Activated T-helper 1 cell treated with Interleukin-2 at 50 U/mL for 16 hours (primary cell): ENCODE measurements around the gene ZNF580.

Experiments used
- DNase-seq: peaks from one replicate; pipeline ENCODE4 v3.0.0-alpha.2; 2020; ENCODE audit warnings: low read depth

The ZNF580 gene

DNA sequence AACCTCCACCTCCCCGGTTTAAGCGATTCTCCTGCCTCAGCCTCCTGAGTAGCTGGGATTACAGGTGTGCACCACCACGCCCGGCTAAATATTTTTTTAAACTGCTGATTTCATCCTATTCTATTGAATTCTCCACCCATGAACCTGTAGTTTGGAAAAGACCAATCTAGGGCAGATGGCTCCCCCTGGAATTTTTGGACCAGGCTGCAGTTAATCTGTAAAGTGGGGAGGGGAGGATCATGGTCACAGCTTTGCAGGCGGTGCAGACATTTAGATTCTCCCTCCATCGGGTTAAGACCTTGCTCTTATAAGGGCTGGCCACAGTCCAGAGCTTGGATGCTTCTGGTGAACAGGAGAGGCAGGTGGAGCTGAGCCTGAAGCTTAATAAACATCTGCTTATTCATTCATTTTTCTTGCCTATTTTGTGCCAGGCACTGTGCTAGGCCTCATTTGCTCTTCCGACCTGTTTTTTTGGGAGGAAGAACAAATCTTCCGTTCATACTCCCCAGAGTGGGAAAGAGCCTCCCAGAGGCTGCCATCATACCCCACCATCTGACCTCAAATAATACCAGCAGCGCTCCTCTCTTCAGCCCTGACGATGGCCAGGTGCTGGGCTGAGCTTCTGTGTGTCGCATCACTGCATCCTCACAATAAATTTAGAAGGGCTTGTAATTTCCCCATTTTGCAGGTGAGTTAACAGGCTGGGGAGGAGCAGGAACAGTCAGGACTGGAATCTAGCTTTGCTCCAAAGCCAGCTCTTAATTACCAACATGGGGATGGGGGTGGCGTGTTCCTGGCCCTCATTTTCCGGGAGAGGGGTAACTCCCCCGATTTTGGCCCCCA, 6.3 kb downstream of the ZNF580 start:
- no peak for DNase-seq

DNA sequence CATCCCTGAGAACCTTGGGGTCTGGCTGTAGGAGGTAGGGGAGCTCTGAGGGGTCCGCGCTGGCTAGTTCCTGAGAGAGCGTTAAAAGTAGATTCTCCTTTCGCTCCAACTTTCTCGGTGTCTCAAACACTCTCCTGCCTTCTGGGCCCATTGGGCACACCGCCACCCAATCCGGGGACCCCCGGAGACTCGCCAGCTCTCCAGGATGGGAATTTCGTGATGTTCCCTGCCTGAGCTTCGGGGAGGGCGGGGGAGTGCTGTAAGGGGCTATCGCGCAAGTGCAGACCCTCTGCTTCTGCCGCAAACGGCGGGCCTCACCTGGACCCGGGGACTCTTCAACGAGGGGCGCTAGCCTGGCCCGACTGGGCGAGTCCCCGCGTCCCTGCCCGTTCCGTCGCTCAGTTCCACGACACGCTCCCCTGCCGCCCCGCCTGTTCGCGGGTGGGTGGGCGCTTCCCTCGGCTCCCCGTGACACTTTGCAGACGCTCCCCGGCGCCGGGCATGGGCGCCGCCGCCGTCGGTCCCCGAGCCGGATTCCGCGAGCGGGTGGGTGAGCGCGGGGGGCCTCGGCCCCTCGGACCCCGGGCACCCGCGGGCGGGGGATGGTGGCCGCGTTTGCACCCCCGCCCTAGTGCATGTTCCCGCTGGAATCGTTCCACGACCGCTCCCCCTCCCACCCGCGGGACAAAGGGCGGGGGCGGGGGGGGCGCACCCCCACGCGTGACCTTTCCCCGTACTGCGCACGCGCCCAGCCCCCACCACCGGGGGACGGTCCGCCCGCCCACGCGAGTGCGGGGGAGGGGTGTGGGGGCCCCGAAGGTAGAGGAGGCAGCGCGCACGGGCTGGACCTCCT, 7.2 kb downstream of the ZNF580 start, which contains the start of gene CCDC106:
TSS of gene CCDC106 (plus strand) at position 481 of the 853 bp plus-strand sequence. CDS start 835 bp downstream, outside the sequence.
- no peak for DNase-seq

DNA sequence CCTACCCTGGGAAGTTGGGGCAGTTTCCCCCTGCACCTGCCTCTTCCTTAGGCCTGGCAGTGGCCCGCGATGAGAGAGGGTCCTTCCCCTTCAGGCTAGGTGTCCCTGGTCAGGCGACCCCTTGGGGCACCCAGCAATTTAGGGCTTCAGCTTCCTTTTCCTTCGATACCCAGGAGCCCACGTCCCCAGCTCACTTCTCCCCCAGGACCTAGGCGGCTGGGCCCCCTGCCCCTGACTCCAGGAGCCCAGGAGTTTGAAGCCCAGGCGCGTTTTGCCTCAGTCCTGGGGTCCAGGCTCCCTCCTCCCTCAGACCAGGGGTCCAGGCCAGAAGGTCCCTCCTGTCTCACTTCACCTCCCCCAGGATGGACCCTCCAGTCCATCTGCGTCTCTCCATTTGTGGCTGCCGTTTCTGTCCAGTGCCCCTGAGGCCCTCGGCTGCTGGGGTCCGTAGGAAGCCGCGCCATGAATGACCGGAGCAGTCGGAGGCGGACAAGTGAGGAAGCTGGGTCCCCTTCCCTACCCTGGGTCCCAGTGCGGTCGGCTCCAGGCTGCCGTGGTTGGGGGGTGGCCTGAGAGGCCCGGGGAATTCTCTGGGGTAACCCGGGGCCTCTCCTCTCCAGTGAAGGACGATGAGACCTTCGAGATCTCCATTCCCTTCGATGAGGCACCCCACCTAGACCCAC, 7.9 kb downstream of the ZNF580 start:
- no peak for DNase-seq

DNA sequence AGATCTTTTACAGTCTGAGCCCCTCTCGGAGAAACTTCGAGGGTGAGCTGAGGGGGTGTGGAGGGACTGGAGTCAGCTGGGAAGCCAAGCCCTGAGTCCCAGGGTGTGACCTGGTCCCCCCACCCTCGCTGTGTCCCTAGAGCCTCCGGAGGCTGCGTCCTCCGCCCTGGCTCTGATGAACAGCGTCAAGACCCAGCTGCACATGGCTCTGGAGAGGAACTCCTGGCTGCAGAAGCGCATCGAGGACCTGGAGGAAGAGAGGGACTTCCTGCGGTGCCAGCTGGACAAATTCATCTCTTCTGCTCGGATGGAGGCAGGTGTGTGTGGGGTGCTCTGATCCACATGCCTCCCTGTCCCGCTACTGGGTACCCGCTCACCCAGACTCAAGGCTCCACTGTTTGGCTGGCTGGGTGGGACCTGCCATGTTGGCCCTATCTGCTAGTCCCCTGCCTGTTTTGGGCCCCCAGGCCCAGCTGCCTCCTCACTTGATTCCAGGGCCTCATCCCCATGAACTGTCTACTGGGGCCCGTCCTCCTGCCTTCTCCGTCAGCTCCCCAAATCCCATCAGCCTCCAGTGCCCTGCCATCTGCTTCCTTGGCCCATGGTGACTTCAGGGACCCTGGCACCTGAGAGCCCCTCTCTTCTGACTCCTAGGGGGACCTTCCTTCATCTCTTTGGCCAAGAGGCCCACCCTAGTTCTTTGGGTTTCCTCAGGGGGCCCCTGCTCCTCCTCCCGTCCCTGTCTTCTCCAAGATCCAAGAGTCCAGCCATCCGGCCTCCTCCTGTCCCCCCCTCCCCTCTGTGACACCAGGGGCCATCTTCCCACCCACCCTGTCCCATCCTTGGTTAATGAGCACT, 8.7 kb downstream of the ZNF580 start:
- no peak for DNase-seq

DNA sequence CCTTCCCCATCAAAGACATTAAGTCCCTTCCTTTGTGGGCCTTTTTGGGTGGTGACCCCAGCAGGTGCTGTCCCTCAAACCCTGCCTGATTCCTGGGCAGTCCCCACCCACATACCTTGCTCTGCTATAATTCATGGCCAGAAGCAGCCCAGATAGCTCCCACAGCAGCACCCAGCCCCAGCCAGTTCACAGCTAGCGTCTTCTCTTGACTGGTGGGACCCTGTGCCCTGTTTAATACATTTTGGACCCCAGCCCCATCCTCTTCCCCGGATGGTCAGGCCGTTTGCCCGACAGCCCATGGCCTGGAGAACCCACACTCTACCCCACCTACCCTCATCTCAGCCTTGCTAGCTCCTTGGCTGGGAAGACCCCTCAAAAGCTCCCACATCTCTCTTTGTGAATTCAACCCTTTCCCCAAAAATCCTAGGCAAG, 9.3 kb downstream of the ZNF580 start:
- no peak for DNase-seq

DNA sequence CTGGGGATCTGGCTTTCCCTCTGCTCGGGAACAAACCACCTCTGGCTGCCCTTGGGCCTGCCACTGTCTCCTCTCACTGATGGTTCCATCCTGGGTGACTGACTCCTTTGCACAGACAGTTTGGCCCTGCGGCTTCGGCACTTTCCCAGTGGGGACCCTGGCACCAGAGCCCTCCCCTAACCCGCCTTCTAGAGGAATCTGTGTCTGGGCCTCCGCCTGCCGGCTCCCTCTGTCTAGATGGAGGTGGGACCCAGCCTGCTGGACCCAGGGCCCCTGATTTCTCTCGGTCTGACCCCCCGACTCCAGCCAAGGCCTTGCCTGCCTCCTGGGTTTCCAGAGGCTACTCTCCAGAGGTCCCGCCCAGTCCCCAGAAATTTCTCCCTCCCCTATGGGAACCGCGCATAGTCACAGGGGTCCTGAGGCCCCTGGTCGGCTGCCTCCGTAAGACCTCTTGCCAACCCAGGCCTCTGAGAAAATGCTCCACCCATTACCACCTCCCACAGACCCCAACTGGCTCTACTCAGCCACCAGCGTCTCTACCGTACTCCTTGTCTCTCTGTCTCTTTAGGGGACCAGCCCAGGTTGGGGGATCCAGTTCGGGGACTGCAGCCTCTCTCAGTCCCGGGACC, 9.9 kb downstream of the ZNF580 start:
- DNase-seq, result no peak

DNA sequence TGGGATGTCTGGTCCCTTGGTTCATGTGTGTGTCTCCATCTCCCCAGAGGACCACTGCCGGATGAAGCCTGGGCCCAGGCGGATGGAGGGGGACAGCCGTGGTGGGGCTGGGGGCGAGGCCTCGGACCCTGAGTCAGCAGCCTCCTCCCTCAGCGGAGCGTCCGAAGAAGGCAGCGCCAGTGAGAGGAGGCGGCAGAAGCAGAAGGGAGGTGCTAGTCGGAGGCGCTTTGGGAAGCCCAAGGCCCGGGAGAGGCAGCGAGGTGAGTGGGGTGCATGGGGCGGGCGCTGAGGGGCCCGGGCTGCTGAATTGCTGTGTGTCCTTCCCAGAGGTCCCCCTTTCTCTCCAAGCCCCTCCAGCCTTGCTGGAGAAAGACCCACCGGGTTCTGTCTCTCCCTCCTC, 10.4 kb downstream of the ZNF580 start:
- DNase-seq, result no peak

DNA sequence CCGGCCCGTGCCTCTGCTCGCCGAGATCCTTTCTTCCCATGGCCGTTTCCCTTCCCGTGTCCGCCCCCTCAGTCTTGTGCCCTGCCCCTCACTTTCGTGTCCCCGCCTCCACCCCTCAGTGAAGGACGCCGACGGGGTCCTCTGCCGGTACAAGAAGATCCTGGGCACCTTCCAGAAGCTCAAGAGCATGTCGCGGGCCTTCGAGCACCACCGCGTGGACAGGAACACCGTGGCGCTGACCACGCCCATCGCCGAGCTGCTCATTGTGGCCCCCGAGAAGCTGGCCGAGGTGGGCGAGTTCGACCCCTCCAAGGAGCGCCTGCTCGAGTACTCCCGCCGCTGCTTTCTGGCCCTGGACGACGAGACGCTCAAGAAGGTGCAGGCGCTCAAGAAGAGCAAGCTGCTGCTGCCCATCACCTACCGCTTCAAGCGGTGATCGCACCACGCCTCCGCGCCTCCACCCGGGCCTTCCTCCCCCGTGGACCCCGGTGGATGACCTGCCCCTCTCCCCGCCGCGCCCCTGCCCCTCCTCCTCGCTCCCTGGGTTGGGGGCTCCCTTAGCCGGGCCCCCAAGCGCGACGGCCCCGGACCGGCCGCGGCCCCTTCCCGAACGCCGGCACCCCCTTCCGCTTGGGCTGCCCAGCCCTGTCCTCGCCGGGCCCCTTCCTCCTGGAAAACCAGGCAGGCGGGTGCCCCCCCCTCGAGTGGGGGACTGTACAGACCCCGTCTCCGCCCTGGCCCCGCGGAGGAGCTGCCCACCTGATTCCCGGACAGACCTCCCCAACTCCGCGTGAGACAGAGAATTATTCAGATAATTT, 11.7 kb downstream of the ZNF580 start:
- no peak for DNase-seq

DNA sequence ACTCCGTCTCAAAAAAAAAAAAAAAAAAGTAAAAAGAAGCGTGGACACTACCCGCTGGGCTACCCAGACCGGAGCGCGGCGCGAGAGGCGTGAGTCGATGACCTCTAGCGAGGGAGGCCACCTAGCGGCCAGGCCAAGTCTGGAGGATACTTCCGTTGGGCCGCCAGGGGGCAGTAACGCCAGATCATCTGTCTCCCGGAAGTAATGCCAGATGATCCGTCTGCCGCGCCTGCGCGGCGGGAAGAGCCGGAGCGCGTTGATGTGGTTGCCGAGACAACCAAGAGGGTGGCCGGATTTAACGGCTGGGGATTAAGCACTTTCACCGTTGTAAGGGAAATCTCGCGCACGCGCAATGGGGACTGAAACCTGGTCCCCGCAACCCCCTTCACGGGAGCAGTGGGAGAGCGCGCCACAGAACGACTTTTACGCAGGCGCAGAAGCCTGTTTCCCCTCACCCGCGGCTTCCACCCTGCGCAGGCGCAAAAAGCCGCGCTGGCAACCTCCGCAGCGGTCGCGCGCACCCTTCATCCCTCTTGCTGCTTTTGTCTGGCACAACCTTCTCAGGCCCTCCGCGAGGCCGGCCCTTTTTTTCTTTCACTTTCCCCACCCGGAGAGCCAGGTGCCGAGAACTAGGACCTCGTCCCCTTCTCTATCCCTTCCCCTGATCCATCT, 13.0 kb downstream of the ZNF580 start:
- DNase-seq, result peak; percentile 98

DNA sequence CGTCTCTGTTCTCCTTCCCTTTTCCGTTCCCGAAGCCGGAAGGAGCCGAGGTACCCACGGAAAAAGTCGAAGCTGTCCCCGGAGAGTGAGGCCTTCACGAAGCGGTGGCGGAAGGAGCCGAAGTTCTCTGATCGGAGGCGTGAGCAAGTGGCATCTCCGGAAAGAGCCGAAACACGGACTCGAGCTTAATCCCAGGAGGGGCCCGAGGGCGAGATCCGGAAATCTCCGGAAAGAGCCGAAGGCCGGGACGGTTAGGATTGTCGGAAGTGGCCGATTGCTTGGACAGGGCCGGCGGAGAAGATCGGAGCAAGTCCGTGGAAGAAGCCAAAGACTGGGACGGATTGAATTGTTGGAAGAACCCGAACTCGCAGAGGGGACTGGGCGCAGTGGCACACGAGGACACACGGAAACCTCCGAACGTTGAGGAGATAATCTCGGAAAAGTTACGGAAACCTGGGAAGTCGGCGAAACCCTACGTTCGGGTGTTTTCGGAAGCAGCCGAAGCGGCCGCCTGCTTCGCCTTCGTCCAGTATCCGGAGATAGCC, 13.6 kb downstream of the ZNF580 start:
- peak; percentile 96 for DNase-seq

DNA sequence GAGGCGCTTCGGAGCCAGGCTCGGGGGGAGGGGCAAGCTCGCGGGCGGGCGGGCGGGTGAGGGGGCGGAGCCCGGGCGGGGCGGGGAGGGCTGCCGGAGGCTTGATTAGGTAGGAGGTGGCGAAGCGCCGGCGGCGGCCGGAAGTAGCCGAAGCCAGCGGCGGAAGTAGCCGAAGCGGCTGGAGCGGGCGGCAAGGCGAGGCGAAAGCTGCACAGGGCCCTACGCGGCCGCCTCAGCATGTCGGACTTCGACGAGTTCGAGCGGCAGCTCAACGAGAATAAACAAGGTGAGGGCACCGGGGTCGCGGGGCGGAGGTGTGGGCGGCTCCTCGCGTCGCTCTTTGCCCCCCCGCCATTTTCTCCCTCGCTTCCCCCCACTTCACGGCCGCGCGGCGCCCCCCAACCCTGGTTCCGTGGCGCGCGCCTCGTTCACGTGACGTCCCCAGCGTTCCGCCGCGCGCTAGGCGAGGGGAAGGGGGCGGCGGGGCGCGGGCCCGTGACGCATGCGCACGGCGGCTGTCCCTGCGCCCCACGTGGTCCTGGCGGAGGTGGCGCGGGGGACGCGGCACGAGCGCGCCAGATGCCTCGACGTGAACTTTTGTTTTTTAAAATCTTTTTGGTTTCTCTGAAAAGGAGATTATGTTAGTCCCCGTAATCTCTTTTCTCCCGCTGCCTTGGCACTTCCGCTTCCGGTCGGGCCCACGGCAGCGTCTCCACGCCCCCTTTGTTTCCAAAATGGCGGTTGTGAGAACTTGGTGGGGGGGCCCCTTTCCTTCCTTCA, 14.3 kb downstream of the ZNF580 start, which contains the start of gene U2AF2:
TSS of gene U2AF2 (plus strand) at position 168 of the 780 bp plus-strand sequence. CDS start at position 238, 70 bp downstream.
- peak; percentile 95 for DNase-seq

DNA sequence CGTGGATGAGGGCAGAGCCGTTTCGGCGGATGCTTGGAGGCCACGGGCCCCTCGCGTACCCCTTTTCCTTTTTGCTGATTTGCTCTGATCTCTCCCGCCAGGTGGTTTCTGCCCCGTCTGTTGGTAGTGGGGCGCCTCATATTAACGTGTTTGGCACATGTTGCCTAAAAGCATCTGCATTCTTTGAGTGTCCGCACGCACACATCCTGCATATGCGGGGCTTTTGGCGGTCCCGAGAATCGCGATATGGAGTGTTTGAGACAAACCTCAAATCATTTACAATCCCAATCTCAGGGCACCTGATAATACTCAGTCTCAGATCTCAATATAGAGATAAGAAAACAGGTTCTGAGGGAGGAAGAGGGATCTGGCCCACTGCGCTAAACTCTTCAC, 14.8 kb downstream of the ZNF580 start:
- DNase-seq, result no peak

DNA sequence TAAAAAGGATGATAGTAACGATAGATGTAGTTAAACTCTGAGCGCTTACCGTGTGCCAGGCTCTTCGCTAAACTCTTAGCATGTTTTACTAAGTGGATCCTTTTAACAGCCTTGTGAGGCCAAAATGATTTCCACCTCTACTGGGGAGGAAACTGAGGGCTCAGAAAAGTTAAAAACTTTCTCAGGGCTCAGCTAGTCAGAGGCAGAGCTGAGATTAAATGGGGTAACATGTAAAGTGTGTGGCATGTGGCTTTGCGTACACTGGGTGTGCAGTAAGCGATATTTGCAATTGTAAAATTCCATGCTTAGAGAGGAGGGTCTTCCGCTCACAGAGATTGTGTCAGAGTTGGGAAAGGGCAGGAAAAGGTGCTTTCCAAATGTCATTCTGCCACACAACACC, 15.8 kb downstream of the ZNF580 start:
- DNase-seq, result no peak

DNA sequence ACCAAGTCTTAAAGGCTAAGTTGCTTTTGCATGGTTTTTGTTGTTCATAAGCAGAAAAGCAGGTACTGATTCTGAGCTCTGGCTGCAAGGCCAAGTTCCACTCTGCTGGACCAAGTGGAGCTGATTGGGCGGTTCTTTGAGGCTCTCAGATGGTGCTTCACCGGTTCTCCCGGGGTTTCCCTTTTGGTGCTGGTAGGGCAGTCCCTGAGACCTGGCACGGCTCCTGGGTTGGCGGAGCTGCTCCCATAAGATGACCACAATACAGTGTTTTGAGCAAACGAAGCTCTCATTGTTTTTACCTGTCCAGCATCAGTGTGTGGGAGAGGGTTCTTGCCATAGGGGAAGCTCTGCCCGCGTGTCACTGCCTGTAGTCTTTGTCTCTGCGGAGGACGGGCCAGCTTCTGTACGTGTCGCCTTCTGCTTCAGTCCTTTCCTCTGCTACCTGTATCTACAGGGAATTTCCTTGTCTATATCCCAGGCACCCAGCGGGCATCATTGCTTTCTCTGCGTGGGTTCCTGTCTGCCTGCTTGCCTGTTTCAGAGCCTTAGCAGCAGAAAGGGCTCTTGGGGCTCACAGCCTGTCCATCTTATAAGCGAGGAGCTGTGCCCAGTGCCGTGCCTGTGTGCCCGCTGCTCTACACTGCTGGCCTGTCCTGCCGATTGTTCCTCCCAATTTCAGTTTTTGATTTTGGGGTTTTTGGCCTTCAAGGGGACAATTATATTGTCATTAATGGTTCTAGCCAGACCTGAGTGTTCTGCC, 16.4 kb downstream of the ZNF580 start:
- no peak for DNase-seq

DNA sequence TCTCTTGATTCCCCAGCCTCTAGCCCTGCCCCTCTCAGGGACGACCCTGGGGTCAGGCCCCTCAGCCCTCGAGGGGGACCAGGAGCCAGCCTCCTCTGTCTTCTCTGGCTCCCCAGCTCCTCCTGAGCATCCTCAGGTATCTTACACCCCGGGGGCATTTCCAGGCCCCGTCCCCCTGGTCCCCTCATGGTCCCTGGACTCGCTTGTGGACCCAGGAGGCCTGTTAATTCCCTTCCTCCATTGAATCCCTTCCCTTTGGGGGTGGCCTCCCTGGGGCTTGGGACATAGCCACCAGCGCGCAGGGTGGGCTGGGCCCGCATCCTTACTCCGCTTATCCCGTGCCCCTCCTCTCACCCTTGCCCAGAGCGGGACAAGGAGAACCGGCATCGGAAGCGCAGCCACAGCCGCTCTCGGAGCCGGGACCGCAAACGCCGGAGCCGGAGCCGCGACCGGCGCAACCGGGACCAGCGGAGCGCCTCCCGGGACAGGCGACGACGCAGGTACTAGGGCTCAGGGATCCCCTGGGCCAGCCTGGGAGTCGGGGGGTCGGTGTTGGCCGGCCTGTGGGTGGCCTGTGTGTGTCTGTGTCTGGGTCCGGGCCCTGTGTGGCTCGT, 18.2 kb downstream of the ZNF580 start:
- no peak for DNase-seq

DNA sequence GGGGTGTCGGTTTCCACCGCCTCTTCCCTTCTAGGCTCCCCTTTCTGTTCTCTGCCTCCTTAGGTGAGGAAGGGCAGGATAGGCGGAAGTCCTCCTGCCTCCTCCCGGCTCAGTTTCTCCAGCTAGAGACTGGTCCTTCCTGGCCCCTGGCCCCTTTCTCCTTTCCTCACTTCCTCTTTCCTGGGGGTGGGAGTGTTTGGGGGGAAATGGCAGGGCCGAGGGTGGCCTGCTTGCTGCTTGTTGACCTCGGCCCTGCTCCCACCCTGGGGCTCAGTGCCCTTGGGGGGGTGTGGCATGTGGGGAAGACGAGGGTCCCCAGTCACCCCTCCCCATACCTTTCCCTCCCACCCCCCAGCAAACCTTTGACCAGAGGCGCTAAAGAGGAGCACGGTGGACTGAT, 19.0 kb downstream of the ZNF580 start:
- DNase-seq, result no peak

DNA sequence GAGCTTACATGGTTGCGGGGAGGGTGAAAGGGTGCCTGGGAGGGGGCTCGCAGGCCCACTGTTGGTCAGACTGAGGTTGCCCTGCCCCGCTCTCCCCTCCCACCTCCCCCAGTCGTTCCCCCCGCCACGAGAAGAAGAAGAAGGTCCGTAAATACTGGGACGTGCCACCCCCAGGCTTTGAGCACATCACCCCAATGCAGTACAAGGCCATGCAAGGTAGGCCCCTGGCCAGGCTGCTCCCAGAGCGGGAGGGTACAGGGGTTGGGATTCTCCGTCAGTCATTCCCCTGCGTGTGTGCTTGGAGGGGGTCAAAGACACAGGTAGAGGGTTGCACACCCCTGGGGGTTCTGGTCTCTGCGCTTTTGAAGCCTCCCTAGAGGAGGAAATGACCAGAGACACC, 19.6 kb downstream of the ZNF580 start:
- no peak for DNase-seq
